ENCODE measurements around the gene GPC6. TPM values are rescaled to one million over a fixed set of nuclear protein-coding genes. Genes with fewer than 3 reads are reported as not detected.

Gene GPC6
- polyA plus RNA-seq, 2 of the 4 experiments (the other 2 are of a cell fraction) = 8.0 to 14.4 TPM

DNA sequence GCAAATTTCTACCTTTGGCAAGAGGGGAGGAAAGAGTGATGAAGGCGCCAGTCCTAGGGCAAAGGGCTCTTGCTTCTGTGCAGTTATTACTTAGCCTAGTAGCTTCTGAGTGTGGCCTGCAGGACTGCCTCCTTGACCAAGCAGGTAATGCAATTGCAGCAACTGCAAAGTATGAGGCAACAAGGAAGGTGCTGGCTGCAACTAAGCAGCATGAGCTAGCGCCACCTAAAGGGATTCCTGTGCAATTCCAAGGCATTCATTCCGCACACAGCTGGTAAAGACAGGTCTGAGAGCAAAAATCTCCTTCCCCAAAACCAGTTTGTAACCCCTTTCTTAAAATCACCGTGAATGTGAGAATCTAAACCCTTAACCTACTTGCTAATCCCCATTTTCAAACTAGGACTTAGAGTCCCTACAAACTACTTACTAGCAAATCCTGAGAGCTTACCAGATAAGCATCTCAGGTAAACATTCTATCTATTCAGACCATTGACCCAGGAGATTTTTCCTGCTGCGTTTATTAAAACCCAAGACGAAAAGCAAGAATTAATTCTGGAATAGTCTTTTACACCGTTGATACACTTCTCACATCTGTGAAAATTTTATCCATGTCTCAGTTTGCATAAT, 1190.0 kb downstream of the GPC6 start:
- ATAC-seq = peak in 1 of 2 experiments; percentile 62; a peak in 2 of 6 replicates
- TF ChIP-seq RAD21 (conservative IDR thresholded peaks at IDR 0.05 in 1 of 2, IDR thresholded peaks at IDR 0.05 in 1 of 2) = peak in 1 of 2 experiments; percentile 27; a peak in 2 of 5 replicates
- TF ChIP-seq NPAS2 (CRISPR knock-in tag; IDR thresholded peaks at IDR 0.05; ENCODE audit: borderline replicate concordance) = no peak
- Histone ChIP-seq H3K4me2 (no peak overlapping the region), H3K4me3 (no peak overlapping the region), H3K4me1 (no peaks in the 10 kb centered on the region), H3K9me3 (no peaks in the 10 kb centered on the region), H3K27ac (no peak overlapping the region)
- 37% methylated on average over 7 of the region's 7 CpGs for WGBS (ENCODE audit: missing lambda C conversion rate)
- ChIA-PET POLR2A (no interaction called here), CTCF (no interaction called here)
- FAIRE-seq = no peak
- peak in 1 of 2 experiments; percentile 32 for DNase-seq (ENCODE audit: low read depth in 1 of 2, low spot score in 1 of 2)

DNA sequence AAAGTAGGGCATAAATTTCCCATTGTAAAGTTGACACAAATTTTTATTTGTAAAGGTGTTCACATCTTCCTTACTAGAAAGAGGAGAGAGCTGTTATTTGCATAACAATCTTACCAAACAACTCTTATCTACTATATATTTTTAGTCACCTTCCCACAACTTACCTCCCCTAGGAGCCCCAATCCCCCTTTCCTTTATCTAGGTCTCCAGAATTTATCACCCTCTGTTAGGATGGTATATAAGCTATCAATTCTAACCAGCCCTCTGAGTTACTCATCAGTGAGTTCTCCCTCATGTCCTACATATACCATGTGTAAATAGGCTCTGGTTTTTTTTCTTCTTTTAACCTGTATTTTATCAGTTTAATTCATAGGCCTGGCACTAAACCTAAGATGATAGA, 1190.7 kb downstream of the GPC6 start:
- ATAC-seq = no peak
- H3K9me3 ChIP-seq = no peaks in the 10 kb centered on the region
- no peak for TF ChIP-seq ESRRA (IDR thresholded peaks at IDR 0.05; ENCODE audit: borderline replicate concordance, low read length)
- no peak for TF ChIP-seq RNF2 (IDR thresholded peaks at IDR 0.05; ENCODE audit: borderline replicate concordance, low read depth)
- TF ChIP-seq, protein P1, sequence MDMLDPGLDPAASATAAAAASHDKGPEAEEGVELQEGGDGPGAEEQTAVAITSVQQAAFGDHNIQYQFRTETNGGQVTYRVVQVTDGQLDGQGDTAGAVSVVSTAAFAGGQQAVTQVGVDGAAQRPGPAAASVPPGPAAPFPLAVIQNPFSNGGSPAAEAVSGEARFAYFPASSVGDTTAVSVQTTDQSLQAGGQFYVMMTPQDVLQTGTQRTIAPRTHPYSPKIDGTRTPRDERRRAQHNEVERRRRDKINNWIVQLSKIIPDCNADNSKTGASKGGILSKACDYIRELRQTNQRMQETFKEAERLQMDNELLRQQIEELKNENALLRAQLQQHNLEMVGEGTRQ (IDR thresholded peaks at IDR 0.05) = no peak
- TF ChIP-seq CHD2 (IDR thresholded peaks at IDR 0.05; ENCODE audit: low read length, partially characterized antibody) = no peak
- TF ChIP-seq NR3C1 (IDR thresholded peaks at IDR 0.05) = no peak
- TF ChIP-seq, protein P2, sequence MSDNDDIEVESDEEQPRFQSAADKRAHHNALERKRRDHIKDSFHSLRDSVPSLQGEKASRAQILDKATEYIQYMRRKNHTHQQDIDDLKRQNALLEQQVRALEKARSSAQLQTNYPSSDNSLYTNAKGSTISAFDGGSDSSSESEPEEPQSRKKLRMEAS (IDR thresholded peaks at IDR 0.05) = no peak
- no peak for TF ChIP-seq ZNF302 (CRISPR knock-in tag; IDR thresholded peaks at IDR 0.05)
- TF ChIP-seq EHF (CRISPR knock-in tag; IDR thresholded peaks at IDR 0.05) = no peak
- CTCF ChIA-PET = no interaction called here
- H3K4me2 ChIP-seq = no peak overlapping the region
- DNase-seq (ENCODE audit: low read depth in 1 of 2, low spot score in 1 of 2) = no peak
- H3K4me3 ChIP-seq = no peak overlapping the region
- H3K27ac ChIP-seq = no peak overlapping the region
- FAIRE-seq = no peak
- H3K4me1 ChIP-seq = no peaks in the 10 kb centered on the region
- POLR2A ChIA-PET = no interaction called here

DNA sequence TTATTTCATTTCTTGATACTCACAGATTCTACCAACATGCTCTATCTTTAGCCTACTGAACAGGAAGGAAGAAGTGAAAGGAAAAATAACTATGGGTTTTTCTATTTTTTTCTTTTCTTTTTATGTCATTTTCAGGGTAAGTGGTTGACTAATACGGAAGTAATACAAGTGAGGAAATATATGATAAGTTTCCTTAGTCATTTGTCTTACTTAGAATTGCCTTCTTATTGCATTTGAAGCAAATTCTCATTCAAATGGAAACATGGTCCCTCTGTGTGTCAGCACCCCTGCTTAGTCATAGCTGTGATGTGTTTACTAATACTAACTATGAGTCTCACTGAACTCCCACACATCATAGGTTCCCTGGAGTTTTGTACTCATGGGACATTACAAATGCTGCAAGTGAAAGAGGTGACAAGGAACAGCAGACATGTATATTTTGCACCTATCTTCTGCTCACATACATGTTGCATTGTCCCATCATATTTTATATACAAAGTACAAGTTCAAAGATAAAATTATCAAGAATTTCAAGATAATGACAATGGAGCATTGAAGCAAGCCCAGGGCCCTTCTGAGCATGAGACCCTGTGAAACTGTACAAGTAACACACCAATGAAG, 1192.8 kb downstream of the GPC6 start:
- Histone ChIP-seq H3K9me3 (no peaks in the 10 kb centered on the region), H3K4me1 (no peaks in the 10 kb centered on the region), H3K4me2 (no peak overlapping the region), H3K4me3 (no peak overlapping the region), H3K27ac (no peak overlapping the region)
- 10% methylated on average over 1 of the region's 1 CpG for WGBS (ENCODE audit: missing lambda C conversion rate)
- no peak for DNase-seq (ENCODE audit: low read depth in 1 of 2, low spot score in 1 of 2)
- ChIA-PET CTCF (interaction anchor here (1.2 kb wide), 1 partner anchor 16 kb away, joined by 3 read pairs; no protein-coding TSS in a partner anchor), POLR2A (no interaction called here)
- TF ChIP-seq POLR2A (IDR thresholded peaks at IDR 0.05; ENCODE audit: low read length) (no peak), ZNF302 (CRISPR knock-in tag; IDR thresholded peaks at IDR 0.05) (no peak), SREBF2 (IDR thresholded peaks at IDR 0.05) (no peak), NFE2L2 (conservative IDR thresholded peaks at IDR 0.05; ENCODE audit: low read length) (no peak), ZC3H11A (IDR thresholded peaks at IDR 0.05) (no peak), CBX8 (IDR thresholded peaks at IDR 0.05) (no peak), TP53 (CRISPR knock-in tag; IDR thresholded peaks at IDR 0.05) (no peak), RNF2 (IDR thresholded peaks at IDR 0.05; ENCODE audit: borderline replicate concordance, low read depth) (no peak)
- TF ChIP-seq, protein P3, sequence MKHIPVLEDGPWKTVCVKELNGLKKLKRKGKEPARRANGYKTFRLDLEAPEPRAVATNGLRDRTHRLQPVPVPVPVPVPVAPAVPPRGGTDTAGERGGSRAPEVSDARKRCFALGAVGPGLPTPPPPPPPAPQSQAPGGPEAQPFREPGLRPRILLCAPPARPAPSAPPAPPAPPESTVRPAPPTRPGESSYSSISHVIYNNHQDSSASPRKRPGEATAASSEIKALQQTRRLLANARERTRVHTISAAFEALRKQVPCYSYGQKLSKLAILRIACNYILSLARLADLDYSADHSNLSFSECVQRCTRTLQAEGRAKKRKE (CRISPR knock-in tag; IDR thresholded peaks at IDR 0.05; ENCODE audit: low read depth) = no peak
- TF ChIP-seq, protein P4, sequence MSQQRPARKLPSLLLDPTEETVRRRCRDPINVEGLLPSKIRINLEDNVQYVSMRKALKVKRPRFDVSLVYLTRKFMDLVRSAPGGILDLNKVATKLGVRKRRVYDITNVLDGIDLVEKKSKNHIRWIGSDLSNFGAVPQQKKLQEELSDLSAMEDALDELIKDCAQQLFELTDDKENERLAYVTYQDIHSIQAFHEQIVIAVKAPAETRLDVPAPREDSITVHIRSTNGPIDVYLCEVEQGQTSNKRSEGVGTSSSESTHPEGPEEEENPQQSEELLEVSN (IDR thresholded peaks at IDR 0.05; ENCODE audit: borderline replicate concordance, low read depth) = no peak
- no peak for FAIRE-seq
- ATAC-seq = no peak

DNA sequence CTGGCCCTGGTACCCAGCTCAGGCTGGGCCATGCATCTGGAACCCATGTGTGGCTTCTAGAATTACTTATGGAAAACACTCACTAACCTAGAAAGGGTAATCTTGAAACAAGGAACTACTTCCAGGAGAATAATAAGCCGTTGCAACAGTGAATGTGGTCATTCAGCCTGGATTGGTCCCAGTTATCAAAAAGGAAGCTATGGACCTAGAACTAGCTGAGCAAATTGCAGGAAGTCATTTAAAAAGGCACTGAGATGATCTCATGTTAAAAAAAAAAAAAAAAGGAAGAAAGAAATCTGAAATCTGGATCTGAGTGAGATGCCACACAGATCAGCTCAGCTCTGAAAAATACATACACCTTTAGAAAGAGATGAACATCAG, 1193.3 kb downstream of the GPC6 start:
- Histone ChIP-seq H3K4me2 (no peak overlapping the region), H3K4me1 (no peaks in the 10 kb centered on the region), H3K9me3 (no peaks in the 10 kb centered on the region), H3K27ac (no peak overlapping the region), H3K4me3 (no peak overlapping the region)
- ChIA-PET CTCF (no interaction called here), POLR2A (no interaction called here)
- DNase-seq (ENCODE audit: low read depth in 1 of 2, low spot score in 1 of 2) (no peak), ATAC-seq (no peak), FAIRE-seq (no peak)
- 0% methylated on average over 1 of the region's 1 CpG for WGBS (ENCODE audit: missing lambda C conversion rate)
- TF ChIP-seq POLR2AphosphoS2 (conservative IDR thresholded peaks at IDR 0.05; ENCODE audit: low read length) (no peak), SMC3 (IDR thresholded peaks at IDR 0.05) (no peak), BHLHE40 (IDR thresholded peaks at IDR 0.05; ENCODE audit: low read depth, low read length) (no peak), HOXB13 (CRISPR knock-in tag; IDR thresholded peaks at IDR 0.05; ENCODE audit: low read depth) (no peak)
- TF ChIP-seq, protein P5, sequence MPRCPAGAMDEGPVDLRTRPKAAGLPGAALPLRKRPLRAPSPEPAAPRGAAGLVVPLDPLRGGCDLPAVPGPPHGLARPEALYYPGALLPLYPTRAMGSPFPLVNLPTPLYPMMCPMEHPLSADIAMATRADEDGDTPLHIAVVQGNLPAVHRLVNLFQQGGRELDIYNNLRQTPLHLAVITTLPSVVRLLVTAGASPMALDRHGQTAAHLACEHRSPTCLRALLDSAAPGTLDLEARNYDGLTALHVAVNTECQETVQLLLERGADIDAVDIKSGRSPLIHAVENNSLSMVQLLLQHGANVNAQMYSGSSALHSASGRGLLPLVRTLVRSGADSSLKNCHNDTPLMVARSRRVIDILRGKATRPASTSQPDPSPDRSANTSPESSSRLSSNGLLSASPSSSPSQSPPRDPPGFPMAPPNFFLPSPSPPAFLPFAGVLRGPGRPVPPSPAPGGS (IDR thresholded peaks at IDR 0.05) = no peak

All from A549 (cell line).